GM12878 (cell line): ENCODE data around the gene CPSF3. TPM values are rescaled to one million over a fixed set of nuclear protein-coding genes. Genes with fewer than 3 reads are reported as not detected.

Experiments used
- ATAC-seq: fragments of 200-7000 bp; cut with Tn5 transposase; 3 replicates; pipeline ENCODE4 v1.9.1; 2020; ENCODE audit warnings: mild to moderate bottlenecking, moderate library complexity
- BruUV-seq: library from RNA; stranded (reverse); fragments of 400-500 nt; replicated peaks from 2 replicates; lab custom pipeline; 2021; lab: Mats Ljungman, UMichigan
- CTCF ChIA-PET: fragments of 300-600 bp; sonication (Branson Sonifier 250); formaldehyde crosslinking; extraction: SDS; loops from one replicate; lab custom pipeline; 2021; ENCODE audit warnings: inconsistent platforms; lab: Yijun Ruan, JAX
- POLR2A ChIA-PET: fragments of 350-600 bp; formaldehyde crosslinking; extraction: SDS; loops from one replicate; lab custom pipeline; 2021; ENCODE audit warnings: inconsistent platforms; lab: Charles Lee
- RAD21 ChIA-PET: fragments of 300-600 bp; sonication (Branson Sonifier 250); formaldehyde crosslinking; loops from one replicate; lab custom pipeline; 2023; ENCODE audit warnings: antibody characterized with exemption; ENCODE audit not compliant: unreplicated experiment; lab: Charles Lee
- SMC1A ChIA-PET: fragments of 300-600 bp; sonication (Branson Sonifier 250); formaldehyde crosslinking; loops from one replicate; lab custom pipeline; 2023; ENCODE audit not compliant: unreplicated experiment, uncharacterized antibody; lab: Charles Lee
- DNase-seq: peaks from one replicate; pipeline ENCODE4 v3.0.0-alpha.2; 2011; ENCODE audit warnings: low read depth, low spot score
- FAIRE-seq: peaks from 3 replicates; lab custom pipeline; 2011; peaks lifted over from hg19 to GRCh38; lab: Jason Lieb, UNC
- H2AFZ ChIP-seq: 2 replicates; pipeline ENCODE4 v1.6.0; 2011; ENCODE audit warnings: low read depth, low read length, control low read depth; ENCODE audit not compliant: control insufficient read depth
- H3K27ac ChIP-seq: 2 replicates; pipeline ENCODE4 v1.5.1; 2011; ENCODE audit warnings: control low read depth; ENCODE audit not compliant: control insufficient read depth, insufficient read depth
- H3K27me3 ChIP-seq, 2 experiments: replicated peaks in 1 of 2; 2 replicates each; pipeline versions ENCODE4 v1.6.0 to v1.6.1; 2011; ENCODE audit warnings: low read length in 1 of 2; ENCODE audit not compliant: control insufficient read depth in 2 of 2, insufficient read depth in 2 of 2
- H3K36me3 ChIP-seq, 2 experiments: 2 replicates each; pipeline ENCODE4 v1.5.1; 2011; ENCODE audit warnings: low read length in 1 of 2; ENCODE audit not compliant: control insufficient read depth in 2 of 2, insufficient read depth in 2 of 2
- H3K4me1 ChIP-seq: 2 replicates; pipeline ENCODE4 v1.6.1; 2011; ENCODE audit warnings: mild to moderate bottlenecking, low read length, moderate library complexity, mixed read lengths; ENCODE audit not compliant: control insufficient read depth, insufficient read depth
- H3K4me2 ChIP-seq: 2 replicates; pipeline ENCODE4 v1.6.0; 2011; ENCODE audit warnings: control low read depth; ENCODE audit not compliant: control insufficient read depth, insufficient read depth
- H3K4me3 ChIP-seq: fragments of 200-600 bp; sonication (generic); 2 replicates; pipeline ENCODE4 v1.5.1; 2016
- H3K79me2 ChIP-seq: 2 replicates; pipeline ENCODE4 v1.6.0; 2011; ENCODE audit warnings: low read length; ENCODE audit not compliant: control insufficient read depth, insufficient read depth
- H3K9ac ChIP-seq: 2 replicates; pipeline ENCODE4 v1.8.0; 2011; ENCODE audit warnings: low read length, control low read depth, mixed read lengths; ENCODE audit not compliant: control insufficient read depth, insufficient read depth
- H3K9me3 ChIP-seq: replicated peaks from 3 replicates; pipeline ENCODE4 v1.5.1; 2011; ENCODE audit warnings: mild to moderate bottlenecking, low read length; ENCODE audit not compliant: control insufficient read depth, insufficient read depth
- H4K20me1 ChIP-seq: 2 replicates; pipeline ENCODE4 v1.6.0; 2011; ENCODE audit not compliant: control insufficient read depth, insufficient read depth
- ATF7 ChIP-seq: fragments of 450-650 bp; IDR thresholded peaks from 2 replicates; pipeline ENCODE4 v1.6.1; 2016; ENCODE audit warnings: low read depth, mild to moderate bottlenecking
- ESRRA ChIP-seq: IDR thresholded peaks from 2 replicates; pipeline ENCODE4 v1.6.1; 2012; ENCODE audit warnings: mild to moderate bottlenecking, low read length, improper control_type of control experiment
- IKZF1 ChIP-seq: fragments of 450-650 bp; conservative IDR thresholded peaks from 2 replicates; pipeline ENCODE4 v1.6.1; 2017; ENCODE audit warnings: antibody characterized with exemption, mild to moderate bottlenecking
- JUND ChIP-seq: IDR thresholded peaks from 2 replicates; pipeline ENCODE4 v1.6.1; 2012; ENCODE audit warnings: low read depth, mild to moderate bottlenecking, low read length, improper control_type of control experiment, moderate library complexity
- MAX ChIP-seq: IDR thresholded peaks from 2 replicates; pipeline ENCODE4 v1.6.1; 2012; ENCODE audit warnings: low read depth, low read length, improper control_type of control experiment
- POLR2A ChIP-seq: IDR thresholded peaks from 2 replicates; pipeline ENCODE4 v1.6.1; 2011; ENCODE audit warnings: low read depth, mild to moderate bottlenecking, low read length
- POLR2AphosphoS2 ChIP-seq: IDR thresholded peaks from 2 replicates; pipeline ENCODE4 v1.6.1; 2011; ENCODE audit warnings: low read depth, mild to moderate bottlenecking, low read length, improper control_type of control experiment, moderate library complexity
- RB1 ChIP-seq: fragments of 450-650 bp; formaldehyde crosslinking; IDR thresholded peaks from 2 replicates; pipeline ENCODE4 v1.6.1; 2017; ENCODE audit warnings: mild to moderate bottlenecking, borderline replicate concordance
- ZBTB33 ChIP-seq: fragments of 450-650 bp; IDR thresholded peaks from 2 replicates; pipeline ENCODE4 v1.6.1; 2017; ENCODE audit warnings: mild to moderate bottlenecking
- ZNF24 ChIP-seq: fragments of 450-650 bp; IDR thresholded peaks from 2 replicates; pipeline ENCODE4 v1.6.1; 2017; ENCODE audit warnings: antibody characterized with exemption, mild to moderate bottlenecking
- ZNF592 ChIP-seq: fragments of 450-650 bp; IDR thresholded peaks from 2 replicates; pipeline ENCODE4 v1.6.1; 2017; ENCODE audit warnings: mild to moderate bottlenecking, moderate library complexity
- ZNF622 ChIP-seq: fragments of 450-650 bp; IDR thresholded peaks from 2 replicates; pipeline ENCODE4 v1.6.1; 2017; ENCODE audit warnings: mild to moderate bottlenecking, inconsistent platforms
- WGBS: methylation state at CpG from one replicate; pipeline ENCODE4 v1.1.6; 2016; ENCODE audit warnings: low lambda C conversion rate; ENCODE audit not compliant: insufficient replicate concordance, insufficient coverage; ENCODE audit errors: missing lambda C conversion rate; 5-methylcytosine and 5-hydroxymethylcytosine counted together
- in situ Hi-C: fragments of 300-500 bp; cut with MboI; formaldehyde crosslinking; loops from 9 replicates; pipeline ENCODE4 v1.14.3; 2018; ENCODE audit warnings: mixed read lengths
- intact Hi-C: fragments of 100-400 bp; cut with micrococcal nuclease; formaldehyde crosslinking; loops from one replicate; pipeline ENCODE4 v1.14.2; 2022; ENCODE audit not compliant: unreplicated experiment
- polyA plus RNA-seq, 11 experiments: library from polyadenylated mRNA; depleted of rRNA in 4 of 11; unstranded in 6 of 11; stranded (reverse) in 5 of 11; fragments of >200 nt; fragmentation: Nextera tagmentation in 4 of 11; fragmentation: Illumina TruSeq in 1 of 11; extraction: Ambion mirVana in 4 of 11; extraction: Trizol in 1 of 11; gene quantifications; 1 replicate in 1 of 11; 2 replicates in 10 of 11; pipeline versions ENCODE4 v1.2.1 to v1.2.3, GENCODE V29; 2011 to 2016; ENCODE audit warnings: inconsistent platforms in 2 of 11, missing spikeins in 2 of 11, low read depth in 1 of 11
- total RNA-seq, 4 experiments: library from RNA; depleted of rRNA in 3 of 4; stranded (reverse); fragments of >200 nt in 3 of 4; fragmentation: Illumina TruSeq in 1 of 4; extraction: Trizol in 1 of 4; gene quantifications; 2 replicates each; pipeline versions ENCODE4 v1.2.1 to v1.2.3, GENCODE V29; 2013 to 2021

Gene CPSF3
- total and polyA plus RNA-seq, 10 of the 15 experiments (the other 5 are each of a cell fraction or from before 2014, with no cell fraction given): 34.5 to 108 (median 76.1) TPM

GRCh38 chr2:9407363-9407811 lies 16.1 kb upstream of the CPSF3 start (continued):
- TF ChIP-seq MAX: no peak
- TF ChIP-seq, all 136 proteins: peak for 0

DNA sequence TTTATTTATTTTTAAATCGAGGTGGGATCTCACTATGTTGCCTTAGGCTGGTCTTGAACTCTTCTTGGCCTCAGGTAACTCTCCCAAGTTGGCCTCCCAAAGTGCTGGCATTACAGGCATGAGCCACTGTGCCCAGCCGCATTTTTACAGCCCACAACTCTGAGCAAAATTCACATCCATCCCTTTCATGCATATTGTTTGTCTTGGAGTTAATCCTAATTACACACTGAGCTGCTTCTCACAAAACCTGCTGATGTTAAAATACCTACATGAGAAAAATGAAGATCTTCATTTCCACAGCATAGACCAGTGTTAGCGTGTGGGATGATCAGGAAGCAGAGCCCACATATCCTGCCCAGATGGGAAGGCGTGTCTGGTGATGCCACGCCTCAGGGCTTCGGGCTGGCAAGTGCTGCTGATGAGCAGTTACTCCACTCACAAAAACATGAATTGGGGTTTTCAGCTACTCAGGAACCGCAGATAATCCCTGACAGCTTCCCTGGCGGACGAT lies 14.8 kb upstream of the CPSF3 start:
- POLR2A ChIA-PET: no interaction called here

More for the DNA sequence above, 14.8 kb upstream of the CPSF3 start:
- WGBS: 98% methylated on average over 9 of the region's 9 CpGs
- SMC1A ChIA-PET: no interaction called here
- FAIRE-seq: no peak
- no TSS peak for BruUV-seq
- Histone ChIP-seq H2AFZ (no peak overlapping the region), H3K4me1 (no peaks in the 10 kb centered on the region), H3K27ac (no peak overlapping the region), H4K20me1 (no peaks in the 10 kb centered on the region), H3K79me2 (no peaks in the 10 kb centered on the region), H3K9me3 (no peaks in the 10 kb centered on the region), H3K36me3 (peaks cover 5 to 19% of the 10 kb centered on the region in 2 experiments), H3K27me3 (no peaks in the 10 kb centered on the region), H3K4me3 (no peak overlapping the region), H3K4me2 (no peak overlapping the region), H3K9ac (no peak overlapping the region)
- CTCF ChIA-PET: no interaction called here
- no peak for TF ChIP-seq RB1
- TF ChIP-seq POLR2A: no peak
- no peak for TF ChIP-seq ZBTB33
- no peak for TF ChIP-seq IKZF1
- TF ChIP-seq ZNF24: no peak
- TF ChIP-seq ZNF592: no peak
- TF ChIP-seq JUND: no peak
- no peak for TF ChIP-seq ZNF622
- TF ChIP-seq ATF7: no peak
- no peak for TF ChIP-seq ESRRA
- TF ChIP-seq POLR2AphosphoS2: no peak
- in situ Hi-C loops (no loop called here), intact Hi-C loops (no loop called here)
- no peak for DNase-seq
- RAD21 ChIA-PET: no interaction called here
- ATAC-seq: no peak
